Stimulated activated memory B cell treated with anti-CD40 and anti-IgM and Interleukin-4, amounts not matched to agents 10 μg/mL and 1 μg/mL and 100 μg/mL, for 72 hours (primary cell): ENCODE measurements around the gene SLC6A7.

Source experiments
- ATAC-seq: fragments of 150-1000 bp; cut with Tn5 transposase; 2 replicates; pipeline ENCODE4 v1.10.0; 2021
- H3K27ac Mint-ChIP-seq: one replicate; pipeline ENCODE4 v1.8.0; 2022; ENCODE audit warnings: mild to moderate bottlenecking, mixed read lengths
- H3K27me3 Mint-ChIP-seq: one replicate; pipeline ENCODE4 v1.8.0; 2022; ENCODE audit warnings: mixed read lengths
- H3K36me3 Mint-ChIP-seq: one replicate; pipeline ENCODE4 v1.8.0; 2022; ENCODE audit warnings: mixed read lengths
- H3K4me1 Mint-ChIP-seq: one replicate; pipeline ENCODE4 v1.8.0; 2022; ENCODE audit warnings: mixed read lengths
- H3K4me3 Mint-ChIP-seq: one replicate; pipeline ENCODE4 v1.8.0; 2022; ENCODE audit warnings: mild to moderate bottlenecking, moderate library complexity, mixed read lengths
- H3K9me3 Mint-ChIP-seq: one replicate; pipeline ENCODE4 v1.8.0; 2022; ENCODE audit warnings: mixed read lengths

The SLC6A7 gene

DNA sequence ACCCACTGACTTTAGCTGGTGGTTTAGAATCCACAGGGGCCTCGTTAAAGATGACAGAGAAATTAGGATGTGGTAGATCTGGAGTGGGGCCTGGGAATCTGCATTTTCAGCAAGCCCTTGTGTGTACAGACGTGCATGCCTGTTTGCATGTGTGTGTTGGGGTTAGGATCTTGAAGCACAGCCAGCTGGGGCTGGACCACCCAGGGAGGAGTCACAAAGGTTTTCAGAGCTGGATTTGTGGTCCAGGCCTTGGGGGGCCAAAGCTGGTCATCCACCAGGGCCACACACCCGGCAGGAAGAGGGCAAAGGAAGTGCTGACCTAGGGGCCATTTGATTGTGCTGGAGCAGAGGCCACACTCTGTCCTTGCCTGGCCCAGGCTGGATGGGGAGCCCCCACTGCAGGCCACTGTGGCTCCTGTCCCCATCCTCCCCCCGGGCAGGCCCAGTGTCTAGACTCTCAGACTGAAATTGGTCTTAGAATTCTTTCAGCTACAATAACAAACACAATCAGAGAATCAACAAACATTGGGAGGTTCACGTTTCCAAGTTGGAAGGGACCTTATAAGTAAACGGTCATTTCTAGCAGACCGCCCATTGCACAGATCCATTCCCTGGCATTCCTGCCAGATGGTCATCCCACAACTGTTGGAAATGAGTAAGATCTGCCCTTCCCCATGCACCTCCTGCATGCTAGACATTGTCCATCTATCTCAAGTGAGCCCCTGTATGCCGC lies 13.0 kb upstream of the SLC6A7 start:
- Mint-ChIP-seq H3K4me3 (no peak overlapping the region), H3K9me3 (no peaks in the 10 kb centered on the region), H3K36me3 (no peaks in the 10 kb centered on the region), H3K4me1 (no peaks in the 10 kb centered on the region), H3K27ac (no peak overlapping the region), H3K27me3 (peaks cover 48% of the 10 kb centered on the region)
- no peak for ATAC-seq

GRCh38 chr5:150177721-150178120 lies 12.1 kb upstream of the SLC6A7 start:
- no peaks in the 10 kb centered on the region for H3K4me1 Mint-ChIP-seq
- no peaks in the 10 kb centered on the region for H3K36me3 Mint-ChIP-seq
- no peak for ATAC-seq
- H3K27me3 Mint-ChIP-seq: peaks cover 47% of the 10 kb centered on the region
- H3K9me3 Mint-ChIP-seq: no peaks in the 10 kb centered on the region
- no peak overlapping the region for H3K4me3 Mint-ChIP-seq
- H3K27ac Mint-ChIP-seq: no peak overlapping the region

DNA sequence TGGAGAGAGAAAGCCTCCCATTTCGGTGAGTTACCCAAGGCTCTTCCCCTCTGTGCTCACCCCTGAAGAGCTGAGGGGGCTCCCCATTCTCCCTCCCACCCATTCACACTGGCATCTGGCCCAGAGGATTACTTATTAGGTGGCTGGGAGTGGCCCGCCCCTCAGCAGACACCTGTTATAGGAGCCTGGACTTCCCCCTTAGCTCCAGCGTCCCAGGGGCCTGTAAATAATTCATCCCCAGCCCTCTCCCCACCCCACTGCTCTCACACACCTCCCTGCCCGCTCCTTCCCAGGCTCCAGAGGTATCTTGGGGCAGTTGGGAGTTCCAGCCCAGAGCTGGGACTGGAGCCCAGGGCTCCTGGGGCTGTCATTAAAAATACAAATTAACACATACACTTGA lies 11.6 kb upstream of the SLC6A7 start:
- Mint-ChIP-seq H3K36me3 (no peaks in the 10 kb centered on the region), H3K4me1 (no peaks in the 10 kb centered on the region), H3K27me3 (peaks cover 48% of the 10 kb centered on the region), H3K27ac (no peak overlapping the region), H3K9me3 (no peaks in the 10 kb centered on the region), H3K4me3 (no peak overlapping the region)
- no peak for ATAC-seq

DNA sequence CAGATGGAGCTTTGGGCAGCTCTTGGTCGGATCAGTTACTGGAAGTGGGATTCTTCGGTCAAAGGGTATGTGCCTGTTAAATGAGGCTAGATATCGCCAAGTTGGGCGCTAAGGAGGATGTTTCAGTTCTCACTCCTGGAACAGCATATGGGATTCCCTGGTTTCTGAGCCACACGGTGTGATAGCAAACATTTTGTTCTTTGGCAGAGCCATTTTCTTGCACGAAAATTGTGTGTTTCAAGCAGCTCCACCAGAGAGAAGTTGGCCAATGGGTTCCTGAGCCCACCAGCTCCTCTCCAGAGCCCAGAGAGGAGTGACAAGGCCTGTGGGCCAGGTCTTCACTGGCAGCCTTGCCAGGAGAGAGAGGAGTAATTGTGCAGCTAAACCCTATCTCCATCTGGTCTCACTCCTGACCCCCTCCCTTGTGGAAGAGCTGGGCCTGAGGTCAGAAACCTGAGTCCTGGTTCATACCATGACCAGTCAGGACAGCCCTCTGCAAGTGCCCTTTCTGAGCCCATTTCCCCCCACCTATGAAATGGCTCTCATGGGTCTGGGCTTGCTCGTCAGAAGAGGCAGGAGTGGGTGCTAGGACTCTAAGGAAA lies 10.7 kb upstream of the SLC6A7 start:
- ATAC-seq: no peak
- Mint-ChIP-seq H3K9me3 (no peaks in the 10 kb centered on the region), H3K27ac (no peak overlapping the region), H3K4me3 (no peak overlapping the region), H3K36me3 (no peaks in the 10 kb centered on the region), H3K4me1 (no peaks in the 10 kb centered on the region), H3K27me3 (peaks cover 41% of the 10 kb centered on the region)

GRCh38 chr5:150180241-150181026 lies 9.4 kb upstream of the SLC6A7 start:
- Mint-ChIP-seq H3K4me1 (no peaks in the 10 kb centered on the region), H3K36me3 (no peaks in the 10 kb centered on the region), H3K27me3 (peaks cover 47% of the 10 kb centered on the region), H3K27ac (no peak overlapping the region), H3K4me3 (no peak overlapping the region), H3K9me3 (no peaks in the 10 kb centered on the region)
- no peak for ATAC-seq

GRCh38 chr5:150181027-150181426 lies 8.8 kb upstream of the SLC6A7 start:
- no peak overlapping the region for H3K4me3 Mint-ChIP-seq
- no peaks in the 10 kb centered on the region for H3K36me3 Mint-ChIP-seq
- H3K27me3 Mint-ChIP-seq: peaks cover 41% of the 10 kb centered on the region
- H3K9me3 Mint-ChIP-seq: no peaks in the 10 kb centered on the region
- no peaks in the 10 kb centered on the region for H3K4me1 Mint-ChIP-seq
- ATAC-seq: no peak
- no peak overlapping the region for H3K27ac Mint-ChIP-seq

DNA sequence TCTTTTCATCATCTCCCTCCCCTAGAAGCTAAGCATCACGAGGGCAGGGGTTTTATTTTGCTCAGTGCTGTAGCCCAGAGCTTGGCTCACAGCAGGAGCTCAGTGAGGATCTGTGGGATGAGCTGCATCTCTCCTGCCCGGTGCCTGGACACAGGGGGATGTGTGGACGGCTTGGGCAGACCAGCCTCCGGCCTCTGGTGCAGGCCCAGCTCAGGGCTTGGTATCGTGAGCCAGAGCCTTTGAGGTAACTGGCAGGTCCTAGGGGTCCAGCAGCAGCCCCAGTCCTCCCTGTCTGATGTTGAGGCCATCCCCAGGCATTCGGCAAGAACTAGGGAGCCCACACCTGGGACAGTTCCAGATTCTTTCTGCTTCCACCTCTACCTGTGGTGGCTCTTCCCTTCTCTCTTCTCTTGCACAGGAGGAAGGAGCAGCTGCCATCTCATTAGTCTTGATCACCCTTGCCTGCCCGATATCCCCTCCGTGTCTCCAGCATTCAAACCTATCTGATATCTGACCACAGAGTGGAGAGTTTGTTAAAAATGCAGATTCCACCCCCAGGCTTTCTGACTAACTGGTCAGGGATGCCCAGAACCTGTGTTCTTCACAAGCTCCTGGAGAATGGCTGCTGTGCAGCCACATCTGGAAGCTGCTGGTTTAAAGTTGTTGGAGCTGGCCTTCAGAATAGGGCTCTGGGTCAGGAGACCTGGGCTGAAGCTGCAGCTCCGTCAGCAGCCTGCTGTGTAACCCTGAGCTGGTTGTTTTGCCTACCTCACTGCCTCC lies 7.9 kb upstream of the SLC6A7 start:
- peaks cover 37% of the 10 kb centered on the region for H3K27me3 Mint-ChIP-seq
- H3K36me3 Mint-ChIP-seq: no peaks in the 10 kb centered on the region
- no peaks in the 10 kb centered on the region for H3K9me3 Mint-ChIP-seq
- ATAC-seq: no peak
- H3K4me1 Mint-ChIP-seq: no peaks in the 10 kb centered on the region
- H3K4me3 Mint-ChIP-seq: no peak overlapping the region
- no peak overlapping the region for H3K27ac Mint-ChIP-seq

DNA sequence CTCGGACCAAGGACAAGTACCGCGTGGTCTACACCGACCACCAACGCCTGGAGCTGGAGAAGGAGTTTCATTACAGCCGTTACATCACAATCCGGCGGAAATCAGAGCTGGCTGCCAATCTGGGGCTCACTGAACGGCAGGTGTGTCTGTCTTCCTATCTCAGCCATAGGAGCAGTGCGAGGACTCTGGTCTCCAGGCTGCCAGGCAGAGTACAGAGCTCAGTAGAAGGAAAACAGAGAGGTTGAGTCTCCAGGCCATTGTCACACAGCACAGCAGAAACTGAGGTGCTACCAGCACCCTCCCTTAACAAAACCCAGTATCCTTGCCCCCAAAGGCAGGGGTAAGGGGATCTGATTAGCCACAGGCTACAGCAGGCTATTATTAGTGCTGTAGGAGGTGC lies 7.1 kb upstream of the SLC6A7 start:
- no peaks in the 10 kb centered on the region for H3K36me3 Mint-ChIP-seq
- H3K4me3 Mint-ChIP-seq: no peak overlapping the region
- H3K4me1 Mint-ChIP-seq: no peaks in the 10 kb centered on the region
- peaks cover 44% of the 10 kb centered on the region for H3K27me3 Mint-ChIP-seq
- ATAC-seq: no peak
- H3K9me3 Mint-ChIP-seq: no peaks in the 10 kb centered on the region
- no peak overlapping the region for H3K27ac Mint-ChIP-seq

GRCh38 chr5:150183436-150183835 lies 6.4 kb upstream of the SLC6A7 start:
- Mint-ChIP-seq H3K27ac (no peak overlapping the region), H3K9me3 (no peaks in the 10 kb centered on the region)

DNA sequence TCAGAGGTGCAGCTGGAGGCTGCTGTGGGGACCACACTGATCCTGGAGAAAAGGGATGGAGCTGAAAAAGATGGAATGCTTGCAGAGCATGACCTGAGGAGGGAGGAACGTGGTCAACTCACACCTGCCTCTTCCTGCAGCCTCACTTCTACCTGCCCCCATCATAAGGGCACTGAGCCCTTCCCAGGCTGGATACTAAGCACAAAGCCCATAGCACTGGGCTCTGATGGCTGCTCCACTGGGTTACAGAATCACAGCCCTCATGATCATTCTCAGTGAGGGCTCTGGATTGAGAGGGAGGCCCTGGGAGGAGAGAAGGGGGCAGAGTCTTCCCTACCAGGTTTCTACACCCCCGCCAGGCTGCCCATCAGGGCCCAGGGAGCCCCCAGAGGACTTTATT lies 5.9 kb upstream of the SLC6A7 start:
- no peaks in the 10 kb centered on the region for H3K4me1 Mint-ChIP-seq
- peak; percentile 9 for ATAC-seq
- H3K4me3 Mint-ChIP-seq: no peak overlapping the region
- peaks cover 47% of the 10 kb centered on the region for H3K27me3 Mint-ChIP-seq
- H3K36me3 Mint-ChIP-seq: no peaks in the 10 kb centered on the region
- H3K9me3 Mint-ChIP-seq: no peaks in the 10 kb centered on the region
- no peak overlapping the region for H3K27ac Mint-ChIP-seq

More at GRCh38 chr5:150183436-150183835, 6.4 kb upstream of the SLC6A7 start:
- peak; percentile 17 for ATAC-seq
- H3K4me3 Mint-ChIP-seq: no peak overlapping the region
- H3K27me3 Mint-ChIP-seq: peaks cover 45% of the 10 kb centered on the region
- no peaks in the 10 kb centered on the region for H3K36me3 Mint-ChIP-seq
- H3K4me1 Mint-ChIP-seq: no peaks in the 10 kb centered on the region

DNA sequence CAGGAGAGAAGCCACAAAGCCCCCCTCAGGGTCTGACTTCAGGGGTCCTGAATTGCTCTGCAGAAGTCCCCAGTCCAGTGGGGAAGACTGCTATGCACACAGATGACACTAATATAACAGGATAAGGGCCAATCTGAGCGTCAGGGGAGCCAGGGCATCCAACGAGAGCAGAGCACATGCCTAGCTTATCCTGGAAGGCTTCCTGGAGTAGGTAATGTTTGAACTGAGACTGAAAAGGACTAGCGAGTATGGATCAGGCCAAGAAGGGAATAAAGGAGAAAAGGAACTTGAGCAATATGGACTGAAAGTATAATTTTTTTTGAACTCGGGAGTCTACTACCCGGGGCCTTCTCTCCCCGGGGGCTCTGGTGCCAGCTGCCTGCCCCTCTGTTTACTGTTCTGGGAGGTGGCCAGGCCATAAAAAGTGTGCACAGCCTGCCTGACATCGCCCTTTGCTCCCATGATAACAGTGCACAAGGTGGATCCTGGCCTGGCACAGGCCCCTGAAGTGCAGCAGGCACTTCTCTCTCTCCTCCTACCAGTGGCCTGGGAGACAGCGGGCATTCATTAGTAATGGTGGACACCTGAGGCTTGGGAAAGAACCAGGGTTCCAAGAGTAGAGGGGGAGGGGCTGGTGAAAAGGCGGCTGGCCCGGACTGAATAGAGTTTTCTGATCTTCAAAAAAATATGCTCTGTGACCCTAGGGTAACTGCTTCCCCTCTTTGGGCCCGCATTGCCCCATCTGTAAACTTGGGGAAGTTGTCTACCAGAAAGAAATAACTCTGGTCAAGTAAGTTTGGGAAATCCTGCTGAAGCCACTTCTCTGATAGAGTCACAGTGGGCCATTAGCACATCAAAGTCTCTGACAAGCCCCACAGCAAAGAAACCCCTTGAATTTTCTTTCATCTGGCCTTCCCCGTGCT lies 4.6 kb upstream of the SLC6A7 start:
- ATAC-seq: no peak
- Mint-ChIP-seq H3K4me1 (no peaks in the 10 kb centered on the region), H3K27ac (no peak overlapping the region), H3K9me3 (no peaks in the 10 kb centered on the region), H3K36me3 (no peaks in the 10 kb centered on the region), H3K4me3 (no peak overlapping the region), H3K27me3 (peaks cover 59% of the 10 kb centered on the region)

DNA sequence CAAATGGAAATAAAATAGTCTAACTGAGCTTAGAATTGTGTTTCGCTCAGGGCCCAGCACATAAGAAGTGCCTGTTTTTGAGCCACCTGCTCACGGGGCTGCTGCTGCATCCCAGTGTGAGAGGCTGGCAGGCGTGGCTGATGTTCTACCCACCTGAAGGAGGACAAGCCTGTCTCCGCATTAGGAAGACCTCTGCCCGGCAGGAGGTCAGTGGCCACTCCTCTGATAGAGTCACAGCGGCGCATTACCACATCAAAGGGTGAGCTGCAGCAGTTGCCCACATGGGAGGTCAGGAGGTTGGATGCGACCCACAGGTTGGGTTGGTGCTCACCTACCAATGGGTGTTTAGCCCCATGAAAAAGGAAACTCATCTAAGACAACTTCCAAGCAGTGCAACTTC lies 3.7 kb upstream of the SLC6A7 start:
- no peaks in the 10 kb centered on the region for H3K36me3 Mint-ChIP-seq
- no peak for ATAC-seq
- H3K4me3 Mint-ChIP-seq: no peak overlapping the region
- peaks cover 67% of the 10 kb centered on the region for H3K27me3 Mint-ChIP-seq
- no peaks in the 10 kb centered on the region for H3K4me1 Mint-ChIP-seq
- H3K27ac Mint-ChIP-seq: no peak overlapping the region
- H3K9me3 Mint-ChIP-seq: no peaks in the 10 kb centered on the region

DNA sequence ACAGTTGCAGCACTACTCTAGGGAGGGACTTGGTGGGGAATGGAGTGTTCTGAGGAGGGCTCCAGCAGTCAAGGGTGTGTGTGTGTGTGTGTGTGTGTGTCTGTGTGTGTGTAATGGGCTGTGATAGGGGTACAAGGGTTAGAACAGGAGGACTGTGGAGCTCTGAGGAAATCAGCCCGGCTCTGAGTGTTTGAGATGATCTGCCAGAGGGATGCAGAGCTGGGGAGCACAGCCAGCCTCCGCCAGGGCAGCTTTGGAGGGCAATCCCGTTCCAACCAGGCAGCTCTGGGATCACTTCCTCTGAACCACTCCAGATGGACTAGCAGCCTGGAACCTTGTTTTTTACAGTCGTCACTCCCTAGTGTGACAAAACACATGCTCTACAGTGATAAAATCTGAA lies 3.0 kb upstream of the SLC6A7 start:
- Mint-ChIP-seq H3K9me3 (no peaks in the 10 kb centered on the region), H3K4me1 (no peaks in the 10 kb centered on the region), H3K4me3 (no peak overlapping the region), H3K27ac (no peak overlapping the region), H3K27me3 (peaks cover 67% of the 10 kb centered on the region), H3K36me3 (no peaks in the 10 kb centered on the region)
- ATAC-seq: no peak

GRCh38 chr5:150188146-150188842 lies 1.6 kb upstream of the SLC6A7 start:
- no peak for ATAC-seq
- no peak overlapping the region for H3K27ac Mint-ChIP-seq
- no peaks in the 10 kb centered on the region for H3K4me1 Mint-ChIP-seq
- H3K36me3 Mint-ChIP-seq: no peaks in the 10 kb centered on the region
- no peak overlapping the region for H3K4me3 Mint-ChIP-seq
- H3K27me3 Mint-ChIP-seq: peaks cover 68% of the 10 kb centered on the region
- H3K9me3 Mint-ChIP-seq: no peaks in the 10 kb centered on the region
